Mesenchymal stem cell (in vitro differentiated cells and primary cell): ENCODE results near the gene CLK2.
A peak's percentile ranks its signal among the peaks of the same experiment; 100 is the strongest.

Experiments
- DNase-seq: peaks from one replicate; pipeline ENCODE4 v3.0.0-alpha.2; 2013
- H2AFZ ChIP-seq: one replicate; pipeline ENCODE4 v1.6.1; 2013; ENCODE audit warnings: low read depth, mild to moderate bottlenecking, control low read depth, inconsistent platforms, low read length, moderate library complexity
- H2AK5ac ChIP-seq: 2 replicates; pipeline ENCODE4 v1.6.1; 2013; ENCODE audit warnings: low read length, moderate library complexity, mild to moderate bottlenecking, inconsistent platforms; ENCODE audit not compliant: severe bottlenecking
- H2BK120ac ChIP-seq: one replicate; pipeline ENCODE4 v1.6.1; 2013; ENCODE audit warnings: low read depth, mild to moderate bottlenecking, inconsistent platforms, low read length, moderate library complexity
- H2BK12ac ChIP-seq, 2 experiments: one replicate each; pipeline ENCODE4 v1.6.1; 2013; ENCODE audit warnings: inconsistent platforms in 2 of 2, low read length in 2 of 2, mild to moderate bottlenecking in 2 of 2, moderate library complexity in 2 of 2, control low read depth in 1 of 2
- H2BK15ac ChIP-seq: one replicate; pipeline ENCODE4 v1.6.1; 2013; ENCODE audit warnings: mild to moderate bottlenecking, low read depth, inconsistent platforms; ENCODE audit not compliant: poor library complexity, severe bottlenecking
- H2BK5ac ChIP-seq: 2 replicates; pipeline ENCODE4 v1.6.1; 2013; ENCODE audit warnings: low read depth, mild to moderate bottlenecking, low read length, control low read depth, inconsistent platforms; ENCODE audit not compliant: poor library complexity, severe bottlenecking
- H3K14ac ChIP-seq, 2 experiments: one replicate each; pipeline ENCODE4 v1.6.1; 2013; ENCODE audit warnings: inconsistent platforms in 2 of 2, low read length in 2 of 2, control low read depth in 1 of 2, mild to moderate bottlenecking in 1 of 2, moderate library complexity in 1 of 2
- H3K18ac ChIP-seq, 2 experiments: one replicate each; pipeline ENCODE4 v1.6.1; 2013; ENCODE audit warnings: inconsistent platforms in 2 of 2, low read length in 2 of 2, control low read depth in 1 of 2, low read depth in 1 of 2, mild to moderate bottlenecking in 1 of 2
- H3K23ac ChIP-seq, 2 experiments: one replicate each; pipeline ENCODE4 v1.6.1; 2013; ENCODE audit warnings: inconsistent platforms in 2 of 2, low read length in 2 of 2, mild to moderate bottlenecking in 2 of 2, moderate library complexity in 2 of 2, control low read depth in 1 of 2
- H3K27ac ChIP-seq: 2 replicates; pipeline ENCODE4 v1.5.1; 2013; ENCODE audit warnings: mild to moderate bottlenecking, moderate library complexity, low read length, control low read depth, inconsistent platforms; ENCODE audit not compliant: poor library complexity, severe bottlenecking
- H3K27me3 ChIP-seq, 2 experiments: 2 replicates each; pipeline versions ENCODE4 v1.6.1 to v1.7.0; 2013; ENCODE audit warnings: low read length in 2 of 2, mild to moderate bottlenecking in 2 of 2, moderate library complexity in 2 of 2, control low read depth in 1 of 2, inconsistent platforms in 1 of 2; ENCODE audit not compliant: control insufficient read depth in 1 of 2, insufficient read depth in 1 of 2
- H3K36me3 ChIP-seq, 2 experiments: 2 replicates each; pipeline versions ENCODE4 v1.6.1 to v1.7.0; 2013; ENCODE audit warnings: low read length in 2 of 2, control low read depth in 1 of 2, inconsistent platforms in 1 of 2, low read depth in 1 of 2, mild to moderate bottlenecking in 1 of 2; ENCODE audit not compliant: insufficient read depth in 2 of 2, control insufficient read depth in 1 of 2
- H3K4ac ChIP-seq, 2 experiments: one replicate each; pipeline ENCODE4 v1.6.1; 2013; ENCODE audit warnings: inconsistent platforms in 2 of 2, low read length in 2 of 2, mild to moderate bottlenecking in 2 of 2, moderate library complexity in 2 of 2, control low read depth in 1 of 2, low read depth in 1 of 2
- H3K4me1 ChIP-seq: 2 replicates; pipeline ENCODE4 v1.6.1; 2013; ENCODE audit warnings: low read depth, low read length, control low read depth; ENCODE audit not compliant: control insufficient read depth, insufficient read depth
- H3K4me2 ChIP-seq: 2 replicates; pipeline ENCODE4 v1.6.1; 2013; ENCODE audit warnings: low read length, mild to moderate bottlenecking, inconsistent platforms; ENCODE audit not compliant: poor library complexity, severe bottlenecking
- H3K4me3 ChIP-seq, 2 experiments: 2 replicates each; pipeline versions ENCODE4 v1.5.1 to v1.7.0; 2013; ENCODE audit warnings: low read length in 2 of 2, mild to moderate bottlenecking in 2 of 2, control low read depth in 1 of 2, low read depth in 1 of 2; ENCODE audit not compliant: insufficient read depth in 1 of 2
- H3K79me1 ChIP-seq: replicated peaks from 2 replicates; pipeline ENCODE4 v1.6.1; 2013; ENCODE audit warnings: mild to moderate bottlenecking, control low read depth, low read length, inconsistent platforms; ENCODE audit not compliant: poor library complexity, severe bottlenecking
- H3K9ac ChIP-seq: 2 replicates; pipeline ENCODE4 v1.7.0; 2013; ENCODE audit warnings: mild to moderate bottlenecking, low read length, moderate library complexity
- H3K9me3 ChIP-seq: 2 replicates; pipeline ENCODE4 v1.7.0; 2013; ENCODE audit warnings: mild to moderate bottlenecking, low read length; ENCODE audit not compliant: control insufficient read depth
- H4K8ac ChIP-seq: one replicate; pipeline ENCODE4 v1.6.1; 2013; ENCODE audit warnings: inconsistent platforms, mild to moderate bottlenecking, low read length, moderate library complexity
- H4K91ac ChIP-seq: one replicate; pipeline ENCODE4 v1.6.1; 2013; ENCODE audit warnings: mild to moderate bottlenecking, low read length, inconsistent platforms
- WGBS: methylation state at CpG from one replicate; pipeline ENCODE4 v1.1.7; 2013; ENCODE audit warnings: mixed read lengths; 5-methylcytosine and 5-hydroxymethylcytosine counted together

Gene CLK2

GRCh38 chr1:155285063-155285462 is 11.8 kb upstream of the CLK2 start:
- no peaks in the 10 kb centered on the region for H3K9me3 ChIP-seq
- H3K23ac ChIP-seq = no peak overlapping the region
- no peak overlapping the region for H2BK12ac ChIP-seq
- H3K14ac ChIP-seq = no peak overlapping the region
- peaks cover 0 to 3% of the 10 kb centered on the region in 2 experiments for H3K27me3 ChIP-seq
- H3K4me3 ChIP-seq = no peak overlapping the region
- no peak overlapping the region for H4K8ac ChIP-seq
- H3K4ac ChIP-seq = no peak overlapping the region
- no peak overlapping the region for H3K9ac ChIP-seq
- H3K18ac ChIP-seq = no peak overlapping the region
- H2BK5ac ChIP-seq = no peak overlapping the region
- H2AK5ac ChIP-seq = no peak overlapping the region
- H3K4me2 ChIP-seq = no peak overlapping the region
- no peaks in the 10 kb centered on the region for H3K79me1 ChIP-seq
- H2BK120ac ChIP-seq = no peak overlapping the region
- H4K91ac ChIP-seq = peak overlapping the region; percentile 48
- DNase-seq = no peak
- no peaks in the 10 kb centered on the region for H3K4me1 ChIP-seq
- WGBS = 91% methylated on average over 14 of the region's 14 CpGs
- no peak overlapping the region for H2AFZ ChIP-seq
- H3K36me3 ChIP-seq = peaks cover 8 to 43% of the 10 kb centered on the region in 2 experiments
- H3K27ac ChIP-seq = no peak overlapping the region
- no peak overlapping the region for H2BK15ac ChIP-seq

- H3K27ac ChIP-seq = no peak overlapping the region
- WGBS = 94% methylated on average over 12 of the region's 12 CpGs
- no peak overlapping the region for H2BK5ac ChIP-seq
- no peaks in the 10 kb centered on the region for H3K9me3 ChIP-seq
- H3K23ac ChIP-seq = no peak overlapping the region
- H4K8ac ChIP-seq = no peak overlapping the region
- no peaks in the 10 kb centered on the region for H3K4me1 ChIP-seq
- no peak overlapping the region for H3K4me2 ChIP-seq
- H3K79me1 ChIP-seq = no peaks in the 10 kb centered on the region
- peaks cover 8 to 43% of the 10 kb centered on the region in 2 experiments for H3K36me3 ChIP-seq
- no peak for DNase-seq
- H2AK5ac ChIP-seq = no peak overlapping the region
- H2BK15ac ChIP-seq = no peak overlapping the region
- peaks cover 0 to 3% of the 10 kb centered on the region in 2 experiments for H3K27me3 ChIP-seq
- H2AFZ ChIP-seq = no peak overlapping the region
- H3K4ac ChIP-seq = no peak overlapping the region
- no peak overlapping the region for H3K4me3 ChIP-seq
- no peak overlapping the region for H4K91ac ChIP-seq
- no peak overlapping the region for H2BK12ac ChIP-seq
- H3K18ac ChIP-seq = no peak overlapping the region
- no peak overlapping the region for H2BK120ac ChIP-seq
- H3K14ac ChIP-seq = no peak overlapping the region
- no peak overlapping the region for H3K9ac ChIP-seq
These were observed 11.2 kb upstream of the CLK2 start for GRCh38 chr1:155284476-155284875.

GRCh38 chr1:155282488-155283091 is 9.3 kb upstream of the CLK2 start:
- H2BK5ac ChIP-seq = no peak overlapping the region
- 97% methylated on average over 29 of the region's 29 CpGs for WGBS
- no peak overlapping the region for H2BK12ac ChIP-seq

GRCh38 chr1:155279268-155279667 is 6.0 kb upstream of the CLK2 start:
- H2BK15ac ChIP-seq = no peak overlapping the region
- H2AFZ ChIP-seq = no peak overlapping the region
- no peak overlapping the region for H3K4me3 ChIP-seq
- H3K27ac ChIP-seq = no peak overlapping the region
- H3K79me1 ChIP-seq = peaks cover 4% of the 10 kb centered on the region
- H4K8ac ChIP-seq = no peak overlapping the region
- no peak overlapping the region for H2BK5ac ChIP-seq
- peaks cover 5% of the 10 kb centered on the region for H3K4me1 ChIP-seq
- H2BK120ac ChIP-seq = no peak overlapping the region
- H3K36me3 ChIP-seq = peaks cover 8 to 15% of the 10 kb centered on the region in 2 experiments
- no peak overlapping the region for H4K91ac ChIP-seq
- 81% methylated on average over 2 of the region's 2 CpGs for WGBS
- no peak overlapping the region for H3K14ac ChIP-seq
- H3K23ac ChIP-seq = peak overlapping the region in 1 of 2 experiments; percentile 10
- no peaks in the 10 kb centered on the region for H3K27me3 ChIP-seq
- no peak overlapping the region for H3K18ac ChIP-seq
- no peak overlapping the region for H2AK5ac ChIP-seq
- no peak overlapping the region for H2BK12ac ChIP-seq
- no peak overlapping the region for H3K4ac ChIP-seq
- no peak overlapping the region for H3K9ac ChIP-seq
- no peak for DNase-seq
- H3K4me2 ChIP-seq = no peak overlapping the region
- H3K9me3 ChIP-seq = no peaks in the 10 kb centered on the region

More at GRCh38 chr1:155282488-155283091, 9.3 kb upstream of the CLK2 start:
- Histone ChIP-seq H4K91ac (no peak overlapping the region), H3K9me3 (no peaks in the 10 kb centered on the region), H3K4ac (no peak overlapping the region), H3K4me1 (peaks cover 5% of the 10 kb centered on the region), H3K14ac (no peak overlapping the region), H2BK120ac (no peak overlapping the region), H3K79me1 (peaks cover 4% of the 10 kb centered on the region), H3K36me3 (peaks cover 8 to 35% of the 10 kb centered on the region in 2 experiments), H3K23ac (peak overlapping the region in 1 of 2 experiments; percentile 29), H3K27me3 (no peaks in the 10 kb centered on the region), H3K18ac (no peak overlapping the region), H4K8ac (no peak overlapping the region), H2AFZ (no peak overlapping the region), H3K27ac (no peak overlapping the region), H3K9ac (no peak overlapping the region), H3K4me2 (no peak overlapping the region), H2BK15ac (no peak overlapping the region), H3K4me3 (no peak overlapping the region), H2AK5ac (no peak overlapping the region)
- no peak for DNase-seq
